ENCODE measurements around the gene NCK1.
"Not testable (repeated sequence)": the region's sequence is repeated elsewhere in the genome, so short reads cannot be mapped to it uniquely, and the experiment has no call there.

NCK1 gene

GRCh38 chr3:136862617-136863322 is 762 bp downstream of the NCK1 start:
- peak; percentile 48 for DNase-seq

GRCh38 chr3:136869282-136869681 is 7.3 kb downstream of the NCK1 start:
- no peak for DNase-seq

GRCh38 chr3:136872258-136872657 is 10.2 kb downstream of the NCK1 start:
- DNase-seq: not testable (repeated sequence)

- not testable (repeated sequence) for DNase-seq
Measured at GRCh38 chr3:136879510-136879909, 17.5 kb downstream of the NCK1 start.

GRCh38 chr3:136882571-136882970 is 20.6 kb downstream of the NCK1 start:
- no peak for DNase-seq

GRCh38 chr3:136883967-136884720 is 22.1 kb downstream of the NCK1 start:
- DNase-seq: no peak

- DNase-seq: no peak
Measured at GRCh38 chr3:136885357-136886213, 23.6 kb downstream of the NCK1 start.

- no peak for DNase-seq
Measured at GRCh38 chr3:136889947-136890346, 27.9 kb downstream of the NCK1 start.

GRCh38 chr3:136891934-136892855 is 30.2 kb downstream of the NCK1 start:
- DNase-seq: no peak

- DNase-seq: peak; percentile 16
Measured at GRCh38 chr3:136893848-136894443, 31.9 kb downstream of the NCK1 start.

GRCh38 chr3:136897171-136897570 is 35.2 kb downstream of the NCK1 start:
- not testable (repeated sequence) for DNase-seq

GRCh38 chr3:136898549-136898948 is 36.5 kb downstream of the NCK1 start:
- DNase-seq: no peak

GRCh38 chr3:136898954-136899353 is 36.9 kb downstream of the NCK1 start:
- DNase-seq: peak; percentile 3

GRCh38 chr3:136899622-136900158 is 37.7 kb downstream of the NCK1 start:
- no peak for DNase-seq

GRCh38 chr3:136900694-136901093 is 38.7 kb downstream of the NCK1 start:
- DNase-seq: not testable (repeated sequence)

- DNase-seq: no peak
Measured at GRCh38 chr3:136901391-136901790, 39.4 kb downstream of the NCK1 start.

- not testable (repeated sequence) for DNase-seq
Measured at GRCh38 chr3:136902530-136902929, 40.5 kb downstream of the NCK1 start.

- DNase-seq: no peak
Measured at GRCh38 chr3:136903899-136904298, 41.9 kb downstream of the NCK1 start.

GRCh38 chr3:136904746-136905145 is 42.7 kb downstream of the NCK1 start:
- DNase-seq: no peak

- no peak for DNase-seq
Measured at GRCh38 chr3:136905549-136905948, 43.5 kb downstream of the NCK1 start.

- DNase-seq: no peak
Measured at GRCh38 chr3:136906725-136907124, 44.7 kb downstream of the NCK1 start.

GRCh38 chr3:136908297-136908696 is 46.3 kb downstream of the NCK1 start:
- no peak for DNase-seq
